SK-N-MC (cell line): ENCODE results near the gene PAX2.

Experiments
- EZH2 ChIP-seq: fragments of 200-600 bp; sonication (generic); IDR thresholded peaks from one replicate; pipeline ENCODE4 v1.6.1; 2017; ENCODE audit warnings: antibody characterized with exemption
- FOXP2 ChIP-seq: optimal IDR thresholded peaks from 2 replicates; pipeline ENCODE3; 2011; ENCODE audit warnings: mild to moderate bottlenecking, moderate library complexity; ENCODE audit not compliant: insufficient read depth; ENCODE audit errors: extremely low read length, control extremely low read depth
- POLR2AphosphoS5 ChIP-seq: IDR thresholded peaks from 2 replicates; pipeline ENCODE4 v1.6.1; 2012; ENCODE audit warnings: mild to moderate bottlenecking, low read depth, low read length, borderline replicate concordance

GRCh38 chr10:100803908-100804307 is 58.5 kb downstream of the PAX2 start:
- TF ChIP-seq EZH2 (no peak), POLR2AphosphoS5 (no peak), FOXP2 (no peak)
